Measurements from ENCODE around the gene CYBB.
"Not testable (repeated sequence)": the region's sequence is repeated elsewhere in the genome, so short reads cannot be mapped to it uniquely, and the experiment has no call there.

Gene CYBB

GRCh38 chrX:37779857-37780256 lies at the start of gene CYBB:
TSS of gene CYBB (plus strand) at chrX:37780059. CDS start at chrX:37780078, 19 bp downstream.
- no peak for DNase-seq (ENCODE audit: low read depth)

GRCh38 chrX:37745354-37745753 lies 34.5 kb upstream of the CYBB start:
- DNase-seq (ENCODE audit: low read depth) = peak; percentile 57

GRCh38 chrX:37745835-37746217 lies 34.0 kb upstream of the CYBB start:
- DNase-seq (ENCODE audit: low read depth) = no peak

DNA sequence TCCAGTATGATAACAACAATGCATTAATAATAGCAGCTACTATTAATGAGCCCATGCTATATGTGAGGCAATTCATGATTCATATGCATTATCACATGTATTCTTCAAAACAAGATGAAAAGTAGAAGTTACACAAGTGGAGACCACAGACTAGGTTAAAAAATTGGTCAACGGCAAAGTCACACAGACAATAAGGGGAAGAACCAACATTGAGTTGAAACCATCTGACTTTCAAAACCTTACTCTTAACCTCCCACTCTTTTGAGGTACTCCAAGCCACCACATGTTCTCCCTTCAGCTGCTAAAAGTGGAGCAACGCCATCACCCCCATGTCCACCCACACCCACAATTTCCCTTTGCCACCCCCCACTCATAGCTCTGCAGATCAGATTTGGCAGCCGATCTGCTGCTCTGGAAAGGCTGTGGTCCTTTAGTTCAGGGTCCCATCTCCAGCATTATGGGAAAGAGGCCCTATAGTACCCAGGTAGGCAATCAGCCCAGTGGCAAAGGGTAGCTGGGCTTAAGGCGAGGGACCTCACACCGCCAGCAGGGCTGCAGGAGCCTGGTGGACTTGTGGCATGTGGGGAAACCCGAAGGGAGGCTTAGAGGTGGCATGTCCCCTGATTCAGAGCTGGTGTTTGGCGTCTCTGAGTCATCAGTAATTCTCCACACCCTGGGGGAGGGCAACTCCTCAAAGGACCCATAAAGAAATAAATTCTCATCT lies 33.5 kb upstream of the CYBB start:
- DNase-seq (ENCODE audit: low read depth) = no peak

DNA sequence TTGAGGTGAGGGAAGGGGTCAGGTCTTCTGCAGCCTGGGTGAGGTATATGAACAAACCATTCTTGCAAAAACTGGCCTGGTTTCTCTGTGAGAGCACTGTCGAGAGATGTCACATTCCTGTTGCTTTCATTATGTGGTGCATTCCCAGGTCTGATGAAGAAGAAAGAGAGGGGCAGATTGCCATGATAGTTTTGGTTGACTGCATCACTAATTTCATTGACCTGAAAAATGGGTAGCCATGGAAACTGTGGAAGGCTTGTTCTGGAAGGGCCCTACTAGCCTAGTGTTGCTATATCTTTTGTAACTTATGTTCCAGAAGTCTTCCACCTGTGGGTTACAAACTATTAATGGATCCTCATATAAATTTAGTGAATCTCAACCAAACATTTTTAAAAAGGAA lies 32.9 kb upstream of the CYBB start:
- DNase-seq (ENCODE audit: low read depth) = no peak

GRCh38 chrX:37752281-37752680 lies 27.6 kb upstream of the CYBB start:
- DNase-seq (ENCODE audit: low read depth) = no peak

- no peak for DNase-seq (ENCODE audit: low read depth)
Measured at GRCh38 chrX:37752936-37753335, 26.9 kb upstream of the CYBB start.

DNA sequence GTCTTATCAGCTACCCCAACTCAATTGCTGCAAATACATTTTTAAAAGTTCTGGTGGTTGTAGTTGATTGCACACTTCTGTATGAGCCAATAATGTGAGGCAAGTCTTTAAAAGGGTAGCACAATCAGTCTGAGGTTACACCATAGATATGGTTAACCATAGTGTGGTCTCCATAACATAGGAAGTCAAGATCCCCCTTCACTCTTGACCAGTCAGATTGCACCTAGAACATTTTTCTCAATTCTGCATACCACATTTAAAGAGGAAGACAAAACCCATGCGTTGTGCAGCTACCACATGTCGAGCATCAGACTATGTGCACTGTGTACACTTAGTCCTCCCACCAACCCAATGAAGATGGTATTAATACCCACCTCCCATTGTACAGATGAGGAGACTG lies 26.5 kb upstream of the CYBB start:
- DNase-seq (ENCODE audit: low read depth) = no peak

GRCh38 chrX:37754516-37754915 lies 25.3 kb upstream of the CYBB start:
- DNase-seq (ENCODE audit: low read depth) = no peak

- no peak for DNase-seq (ENCODE audit: low read depth)
Measured at GRCh38 chrX:37755025-37755424, 24.8 kb upstream of the CYBB start.

GRCh38 chrX:37757082-37757481 lies 22.8 kb upstream of the CYBB start:
- no peak for DNase-seq (ENCODE audit: low read depth)

DNA sequence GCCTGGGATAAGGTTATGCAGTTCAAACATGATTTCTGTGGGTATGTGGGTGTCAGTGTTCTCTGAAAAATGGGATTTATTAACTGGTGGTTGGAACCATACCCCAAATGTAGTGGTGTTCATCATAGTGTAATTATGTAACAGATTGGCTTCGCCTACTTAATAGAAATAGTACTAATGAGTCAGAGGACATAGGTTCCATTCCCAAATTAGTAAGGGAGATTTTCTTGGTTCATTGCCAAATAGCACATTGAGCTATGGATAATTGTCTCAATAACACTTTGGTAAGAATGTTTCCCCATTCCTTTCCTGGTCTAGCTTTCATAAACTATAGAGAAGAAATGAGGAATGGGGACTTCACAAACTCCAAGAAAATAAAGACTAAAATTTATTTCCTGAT lies 20.5 kb upstream of the CYBB start:
- DNase-seq (ENCODE audit: low read depth) = no peak

DNA sequence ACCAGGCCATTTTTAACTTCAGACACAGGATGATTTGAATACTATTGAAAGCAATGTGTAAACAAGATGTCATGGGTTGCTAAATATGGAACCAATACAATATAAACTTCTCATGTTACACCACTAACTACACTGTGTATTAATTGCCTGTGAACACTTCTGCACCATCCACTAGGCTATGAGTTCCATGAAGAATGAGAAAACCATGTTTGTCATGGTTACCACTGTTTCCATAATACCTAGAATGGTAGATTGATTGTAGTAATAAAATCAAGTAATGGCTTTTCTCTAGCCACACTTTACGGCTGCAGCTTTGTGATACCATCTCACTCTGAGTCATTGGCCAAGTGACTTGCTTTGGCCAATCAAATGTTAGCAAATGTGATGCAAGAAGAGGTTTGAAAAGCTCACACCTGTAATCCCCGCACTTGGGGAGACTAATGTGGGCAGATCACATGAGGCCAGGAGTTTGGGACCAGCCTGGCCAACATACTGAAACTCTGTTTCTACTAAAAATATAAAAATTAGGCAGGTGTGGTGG lies 19.9 kb upstream of the CYBB start:
- DNase-seq (ENCODE audit: low read depth) = no peak

DNA sequence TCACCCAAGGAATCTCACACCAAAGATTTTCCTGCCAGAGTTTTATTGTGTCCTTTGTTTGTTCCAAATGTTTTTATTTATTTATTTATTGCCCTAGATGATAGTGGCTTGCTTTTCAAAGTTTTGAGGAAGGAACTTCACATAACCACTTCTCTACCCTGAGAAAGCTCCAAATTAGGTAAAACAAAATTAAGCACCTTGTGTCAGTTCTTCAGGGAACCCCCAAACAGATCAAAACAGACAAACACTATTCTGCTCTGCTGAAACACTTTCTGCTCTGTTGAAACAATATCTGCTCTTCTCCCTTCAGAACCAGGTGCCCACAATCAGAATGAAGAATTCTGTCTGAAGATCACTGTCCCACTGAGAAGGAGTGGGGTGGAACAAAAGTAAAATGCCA lies 16.5 kb upstream of the CYBB start:
- DNase-seq (ENCODE audit: low read depth) = no peak

DNA sequence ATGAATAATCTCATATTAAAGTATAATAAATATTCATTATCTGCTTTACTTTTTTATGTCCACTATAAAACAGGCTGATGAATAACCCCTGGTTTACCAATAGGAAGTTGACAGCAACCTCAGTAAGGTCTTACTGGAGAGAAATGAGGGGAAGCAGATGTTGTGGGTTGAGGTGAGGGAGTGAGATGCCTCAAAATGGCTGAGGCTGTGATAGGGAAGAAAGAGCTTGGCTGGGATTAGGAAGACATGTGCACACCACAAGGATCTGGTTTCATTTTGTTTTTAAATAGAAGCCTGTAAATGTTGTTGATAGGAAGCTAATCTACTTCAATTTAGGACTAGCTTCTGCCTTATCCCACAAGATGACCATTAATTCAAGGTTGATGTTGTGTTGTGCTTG lies 14.4 kb upstream of the CYBB start:
- no peak for DNase-seq (ENCODE audit: low read depth)

GRCh38 chrX:37767430-37767829 lies 12.4 kb upstream of the CYBB start:
- DNase-seq (ENCODE audit: low read depth) = no peak

DNA sequence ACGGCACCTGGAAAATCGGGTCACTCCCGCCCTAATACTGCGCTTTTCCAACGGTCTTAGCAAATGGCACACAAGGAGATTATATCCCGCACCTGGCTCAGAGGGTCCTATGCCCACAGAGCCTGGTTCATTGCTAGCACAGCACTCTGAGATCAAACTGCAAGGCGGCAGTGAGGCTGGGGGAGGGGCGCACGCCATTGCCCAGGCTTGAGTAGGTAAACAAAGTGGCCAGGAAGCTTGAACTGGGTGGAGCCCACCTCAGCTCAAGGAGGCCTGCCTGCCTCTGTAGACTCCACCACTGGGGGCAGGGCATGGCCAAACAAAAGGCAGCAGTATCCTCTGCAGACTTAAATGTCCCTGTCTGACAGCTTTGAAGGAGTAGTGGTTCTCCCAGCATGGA lies 11.0 kb upstream of the CYBB start:
- not testable (repeated sequence) for DNase-seq (ENCODE audit: low read depth)

DNA sequence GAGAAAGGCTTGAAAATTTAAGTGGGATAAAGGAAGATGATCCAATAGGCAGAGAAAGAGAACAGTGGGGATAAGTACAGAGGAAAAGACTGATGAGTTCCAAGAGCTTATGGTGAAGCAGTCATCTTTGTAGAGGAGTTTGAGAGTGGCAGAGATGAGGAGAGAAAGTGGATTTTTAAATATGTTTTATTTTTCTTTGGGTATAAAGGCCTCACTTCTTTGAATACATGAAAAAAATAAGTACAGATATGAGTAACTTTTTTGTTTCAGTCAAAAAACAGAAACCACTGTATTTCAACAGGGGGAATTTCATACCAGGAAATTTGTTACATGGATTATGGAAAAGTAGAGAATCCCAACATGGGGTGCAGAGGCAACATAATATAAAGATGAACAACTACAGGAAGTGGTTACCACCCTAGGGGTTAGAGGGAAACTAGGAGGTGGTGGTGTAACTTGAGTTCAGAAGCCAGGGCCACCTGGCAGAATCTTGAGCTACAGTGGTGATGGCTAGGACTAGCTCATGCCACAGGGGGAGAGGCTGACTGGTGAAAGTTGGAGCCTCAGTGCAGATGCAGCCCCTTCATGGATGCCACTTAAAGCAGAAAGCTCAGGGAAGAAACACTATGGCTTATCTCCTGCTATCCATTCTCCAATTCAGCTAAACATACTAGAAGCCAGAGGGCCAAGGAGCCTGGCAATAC lies 3.4 kb upstream of the CYBB start:
- DNase-seq (ENCODE audit: low read depth) = no peak

- DNase-seq (ENCODE audit: low read depth) = no peak
Measured at GRCh38 chrX:37776987-37777325, 2.9 kb upstream of the CYBB start.

DNA sequence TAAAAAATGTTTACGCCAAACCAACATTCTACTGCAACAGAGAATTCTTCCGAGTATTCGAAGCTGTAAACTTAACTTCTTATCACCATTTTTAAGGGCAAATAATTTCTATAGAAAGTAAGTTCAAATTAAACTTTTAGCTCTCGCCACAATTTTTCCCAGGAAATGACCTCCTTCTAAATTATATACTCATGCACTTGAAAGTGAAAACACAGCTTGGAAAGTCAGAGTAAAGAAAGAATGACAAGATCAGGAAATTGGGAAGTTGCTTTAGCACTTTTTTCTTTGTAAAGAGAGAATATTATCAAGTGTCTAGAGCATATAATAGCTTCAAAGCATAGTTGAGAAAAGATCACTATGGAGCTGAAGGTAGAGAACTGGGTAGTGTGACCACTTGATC lies 1.2 kb downstream of the CYBB start:
- no peak for DNase-seq (ENCODE audit: low read depth)

- DNase-seq (ENCODE audit: low read depth) = no peak
Measured at GRCh38 chrX:37781814-37782213, 2.0 kb downstream of the CYBB start.

DNA sequence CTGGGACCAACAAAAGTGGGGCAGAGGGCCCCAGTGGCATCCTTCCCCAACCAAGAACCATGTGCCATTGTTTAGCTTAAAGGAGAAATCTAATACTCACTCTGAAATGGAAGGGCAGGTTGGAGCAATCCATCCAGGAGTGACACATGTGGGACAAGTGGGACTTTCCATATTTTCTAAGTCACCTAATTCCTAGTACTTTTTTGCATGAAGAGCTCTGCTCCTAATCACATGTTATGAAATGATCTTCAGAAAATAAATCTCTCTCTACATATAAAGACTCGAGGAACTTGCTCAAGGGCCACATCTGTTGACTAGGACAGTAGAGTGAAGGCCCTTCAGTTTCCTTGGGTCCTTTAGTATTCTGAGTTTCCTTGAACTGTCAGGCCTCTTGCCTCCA lies 2.5 kb downstream of the CYBB start:
- no peak for DNase-seq (ENCODE audit: low read depth)

- DNase-seq (ENCODE audit: low read depth) = no peak
Measured at GRCh38 chrX:37783305-37783704, 3.4 kb downstream of the CYBB start.

DNA sequence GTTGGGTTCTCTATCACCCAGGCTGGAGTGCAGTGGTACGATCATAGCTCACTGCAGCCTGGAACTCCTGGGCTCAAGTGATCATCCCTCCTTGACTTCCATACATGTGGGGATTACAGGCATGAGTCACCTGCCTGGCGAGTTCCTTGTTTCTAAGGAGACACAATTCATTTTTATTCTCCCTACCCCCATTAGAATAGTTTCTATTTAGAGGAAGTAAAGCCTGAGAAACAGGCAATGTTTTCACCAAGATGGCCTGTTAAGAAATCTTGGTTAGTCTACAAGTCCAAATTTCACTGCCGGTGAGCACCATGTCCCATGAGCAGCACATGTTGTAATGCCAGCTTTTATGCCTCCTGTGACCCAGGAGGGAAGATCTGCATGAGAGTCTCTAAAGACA lies 5.7 kb downstream of the CYBB start:
- no peak for DNase-seq (ENCODE audit: low read depth)
